Measurements from ENCODE around the gene KIFBP. TPM values are rescaled to one million over a fixed set of nuclear protein-coding genes. Genes with fewer than 3 reads are reported as not detected.

The KIFBP gene
- total and polyA plus RNA-seq, 2 donors (not counting 3 experiments of a cell fraction or from before 2014, with no cell fraction given) = 17.6 to 39.8 TPM

DNA sequence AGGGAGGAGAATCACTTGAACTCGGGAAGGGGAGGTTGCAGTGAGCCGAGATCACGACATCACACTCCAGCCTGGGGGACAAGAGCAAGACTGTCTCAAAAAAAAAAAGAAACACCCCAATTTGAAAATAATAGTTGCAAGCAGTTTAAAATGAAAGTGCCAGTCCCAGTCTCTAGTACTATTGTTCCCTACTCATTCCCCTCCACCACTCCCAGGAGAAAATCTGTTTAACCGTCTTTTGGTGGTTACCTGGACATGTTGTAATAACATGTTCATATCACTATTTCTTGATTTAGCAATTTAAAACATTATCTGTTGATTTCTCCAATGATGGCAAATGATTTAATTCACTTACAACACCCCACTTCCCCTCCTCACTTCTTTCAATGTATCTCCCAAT is 44.7 kb downstream of the KIFBP start:
- Histone ChIP-seq H3K4me2 (ENCODE audit: insufficient read depth, low read length) (no peak overlapping the region), H3K9me3 (replicated peaks; ENCODE audit: control insufficient read depth, insufficient read depth, low read length) (no peaks in the 10 kb centered on the region), H3K9ac (replicated peaks; ENCODE audit: extremely low read depth, insufficient read depth, low read length) (no peak overlapping the region), H2AFZ (ENCODE audit: low read depth, low read length) (no peak overlapping the region), H3K36me3 (ENCODE audit: control insufficient read depth in 2 of 2, extremely low read depth in 1 of 2, insufficient read depth in 2 of 2, low read length in 2 of 2) (no peaks in the 10 kb centered on the region), H3K27me3 (ENCODE audit: control insufficient read depth in 2 of 2, insufficient read depth in 2 of 2, low read length in 2 of 2) (no peaks in the 10 kb centered on the region), H4K20me1 (replicated peaks; ENCODE audit: control insufficient read depth, extremely low read depth, insufficient read depth, low read length) (no peaks in the 10 kb centered on the region), H3K4me1 (ENCODE audit: control insufficient read depth, extremely low read depth, insufficient read depth, low read length) (no peaks in the 10 kb centered on the region), H3K79me2 (ENCODE audit: control insufficient read depth, insufficient read depth, low read length) (no peaks in the 10 kb centered on the region), H3K4me3 (replicated peaks in 1 of 3; ENCODE audit: insufficient read depth in 1 of 3, low read depth in 1 of 3, low read length in 3 of 3) (no peak overlapping the region), H3K27ac (ENCODE audit: insufficient read depth, low read depth, low read length) (no peak overlapping the region), H3K9me1 (replicated peaks; ENCODE audit: control insufficient read depth, extremely low read depth, insufficient read depth, low read length) (no peaks in the 10 kb centered on the region)
- dilution Hi-C loops (cut with MboI; ENCODE audit: extremely low pct_ligation_motif_present, low sequenced_read_pairs) (no loop called here), intact Hi-C loops (cut with micrococcal nuclease) (no loop called here)
- TF ChIP-seq POLR2AphosphoS5 (IDR thresholded peaks at IDR 0.05; ENCODE audit: insufficient read depth, low read depth, low read length) (no peak), EZH2 (IDR thresholded peaks at IDR 0.05; ENCODE audit: borderline replicate concordance, low read depth, low read length, severe bottlenecking) (no peak), POLR2A (IDR thresholded peaks at IDR 0.05; ENCODE audit: low read depth, low read length) (no peak), JUN (IDR thresholded peaks at IDR 0.05; ENCODE audit: borderline replicate concordance, insufficient read depth, insufficient read length, low read depth) (no peak), GATA2 (IDR thresholded peaks at IDR 0.05; ENCODE audit: insufficient read depth, insufficient read length, low read depth, low read length) (no peak), MYC (IDR thresholded peaks at IDR 0.05; ENCODE audit: low read depth, low read length) (no peak), FOS (IDR thresholded peaks at IDR 0.05; ENCODE audit: borderline replicate concordance, insufficient read depth, low read length) (no peak)
- TF ChIP-seq, protein P1, sequence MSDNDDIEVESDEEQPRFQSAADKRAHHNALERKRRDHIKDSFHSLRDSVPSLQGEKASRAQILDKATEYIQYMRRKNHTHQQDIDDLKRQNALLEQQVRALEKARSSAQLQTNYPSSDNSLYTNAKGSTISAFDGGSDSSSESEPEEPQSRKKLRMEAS (IDR thresholded peaks at IDR 0.05; ENCODE audit: insufficient read depth, insufficient read length) = no peak
- TF ChIP-seq, protein P2, sequence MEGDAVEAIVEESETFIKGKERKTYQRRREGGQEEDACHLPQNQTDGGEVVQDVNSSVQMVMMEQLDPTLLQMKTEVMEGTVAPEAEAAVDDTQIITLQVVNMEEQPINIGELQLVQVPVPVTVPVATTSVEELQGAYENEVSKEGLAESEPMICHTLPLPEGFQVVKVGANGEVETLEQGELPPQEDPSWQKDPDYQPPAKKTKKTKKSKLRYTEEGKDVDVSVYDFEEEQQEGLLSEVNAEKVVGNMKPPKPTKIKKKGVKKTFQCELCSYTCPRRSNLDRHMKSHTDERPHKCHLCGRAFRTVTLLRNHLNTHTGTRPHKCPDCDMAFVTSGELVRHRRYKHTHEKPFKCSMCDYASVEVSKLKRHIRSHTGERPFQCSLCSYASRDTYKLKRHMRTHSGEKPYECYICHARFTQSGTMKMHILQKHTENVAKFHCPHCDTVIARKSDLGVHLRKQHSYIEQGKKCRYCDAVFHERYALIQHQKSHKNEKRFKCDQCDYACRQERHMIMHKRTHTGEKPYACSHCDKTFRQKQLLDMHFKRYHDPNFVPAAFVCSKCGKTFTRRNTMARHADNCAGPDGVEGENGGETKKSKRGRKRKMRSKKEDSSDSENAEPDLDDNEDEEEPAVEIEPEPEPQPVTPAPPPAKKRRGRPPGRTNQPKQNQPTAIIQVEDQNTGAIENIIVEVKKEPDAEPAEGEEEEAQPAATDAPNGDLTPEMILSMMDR (IDR thresholded peaks at IDR 0.05; ENCODE audit: extremely low read depth in 1 of 2, insufficient read depth in 1 of 2, low read depth in 1 of 2, low read length in 2 of 2) = no peak
- ChIA-PET POLR2A (no interaction called here), CTCF (no interaction called here)
- BruUV-seq (replicated peaks) = no TSS peak
- FAIRE-seq = no peak
- DNase-seq (ENCODE audit: low read depth, low spot score) = no peak

All from endothelial cell of umbilical vein (primary cell).